Measurements from ENCODE around the gene ATXN10.

Gene ATXN10

GRCh38 chr22:45864959-45865476, 193.4 kb downstream of the ATXN10 start:
- no peak for FAIRE-seq

- no peak for FAIRE-seq
These were observed 194.0 kb downstream of the ATXN10 start for GRCh38 chr22:45865561-45866125.

- FAIRE-seq, result no peak
These were observed 194.6 kb downstream of the ATXN10 start for GRCh38 chr22:45866126-45866645.

GRCh38 chr22:45866646-45867117, 195.0 kb downstream of the ATXN10 start:
- no peak for FAIRE-seq

GRCh38 chr22:45867118-45867905, 195.7 kb downstream of the ATXN10 start:
- no peak for FAIRE-seq

GRCh38 chr22:45867906-45868555, 196.4 kb downstream of the ATXN10 start:
- FAIRE-seq, result no peak

GRCh38 chr22:45868571-45869339, 197.1 kb downstream of the ATXN10 start:
- FAIRE-seq, result no peak

GRCh38 chr22:45869340-45869847, 197.8 kb downstream of the ATXN10 start:
- no peak for FAIRE-seq

GRCh38 chr22:45870011-45870410, 198.4 kb downstream of the ATXN10 start:
- no peak for FAIRE-seq

- no peak for FAIRE-seq
These were observed 200.1 kb downstream of the ATXN10 start for GRCh38 chr22:45871721-45872120.

- FAIRE-seq, result no peak
These were observed 201.1 kb downstream of the ATXN10 start for GRCh38 chr22:45872659-45873263.

- FAIRE-seq, result no peak
These were observed 204.8 kb downstream of the ATXN10 start for GRCh38 chr22:45876136-45877035.

- no peak for FAIRE-seq
These were observed 205.4 kb downstream of the ATXN10 start for GRCh38 chr22:45877036-45877380.

GRCh38 chr22:45877651-45878050, 206.0 kb downstream of the ATXN10 start:
- FAIRE-seq, result no peak

- FAIRE-seq, result no peak
These were observed 206.6 kb downstream of the ATXN10 start for GRCh38 chr22:45878051-45878781.

GRCh38 chr22:45878901-45879551, 207.4 kb downstream of the ATXN10 start:
- FAIRE-seq, result no peak

GRCh38 chr22:45879552-45879949, 207.9 kb downstream of the ATXN10 start:
- FAIRE-seq, result no peak

GRCh38 chr22:45880091-45880715, 208.6 kb downstream of the ATXN10 start:
- no peak for FAIRE-seq
